Measurements from ENCODE around the gene ASTN2.

The ASTN2 gene

DNA sequence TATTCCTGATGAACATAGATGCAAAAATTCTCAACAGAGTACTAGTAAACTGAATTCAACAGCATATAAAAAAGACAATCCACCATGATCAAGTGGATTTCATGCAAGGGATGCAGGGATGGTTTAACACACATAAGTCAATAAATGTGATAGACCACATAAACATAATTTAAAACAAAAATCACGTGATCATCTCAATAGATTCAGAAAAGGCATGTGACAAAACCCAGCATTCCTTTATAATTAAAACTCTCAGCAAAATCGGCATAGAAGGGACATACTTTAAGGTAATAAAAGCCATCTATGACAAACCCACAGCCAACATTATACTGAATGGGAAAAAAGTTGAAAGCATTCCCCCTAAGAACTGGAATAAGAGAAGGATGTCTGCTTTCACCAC, 894.6 kb downstream of the ASTN2 start:
- Histone ChIP-seq H3K4me3 (ENCODE audit: low read length) (no peak overlapping the region), H3K27me3 (ENCODE audit: control insufficient read depth, low read length) (no peaks in the 10 kb centered on the region), H3K79me2 (ENCODE audit: control insufficient read depth, low read length) (no peaks in the 10 kb centered on the region), H4K20me1 (ENCODE audit: control insufficient read depth, insufficient read depth, low read depth, low read length) (no peaks in the 10 kb centered on the region), H3F3A (ENCODE audit: control insufficient read depth, insufficient read depth) (no peaks in the 10 kb centered on the region), H3K36me3 (ENCODE audit: control insufficient read depth, low read length) (no peaks in the 10 kb centered on the region), H3K9me3 (ENCODE audit: control insufficient read depth, insufficient read depth, low read length) (peaks cover 2% of the 10 kb centered on the region; the same call in 1 of the 2 replicates), H3K9me2 (replicated peaks; ENCODE audit: control insufficient read depth, low read length) (no peaks in the 10 kb centered on the region), H3K4me2 (ENCODE audit: low read length) (no peak overlapping the region), H3K4me1 (ENCODE audit: control insufficient read depth, low read length) (no peaks in the 10 kb centered on the region), H3K27ac (ENCODE audit: low read depth, low read length) (no peak overlapping the region)
- TF ChIP-seq CTCF (IDR thresholded peaks at IDR 0.05; ENCODE audit: low read depth, low read length, poor library complexity, severe bottlenecking) (no peak), EZH2phosphoT487 (IDR thresholded peaks at IDR 0.05; ENCODE audit: borderline replicate concordance, low read length) (no peak)

GRCh38 chr9:116516456-116516855, 898.4 kb downstream of the ASTN2 start:
- Histone ChIP-seq H4K20me1 (ENCODE audit: control insufficient read depth, insufficient read depth, low read depth, low read length) (no peaks in the 10 kb centered on the region), H3K9me2 (replicated peaks; ENCODE audit: control insufficient read depth, low read length) (no peaks in the 10 kb centered on the region), H3K36me3 (ENCODE audit: control insufficient read depth, low read length) (no peaks in the 10 kb centered on the region), H3K79me2 (ENCODE audit: control insufficient read depth, low read length) (no peaks in the 10 kb centered on the region), H3K9me3 (ENCODE audit: control insufficient read depth, insufficient read depth, low read length) (peaks cover 2% of the 10 kb centered on the region; the same call in 1 of the 2 replicates), H3K4me1 (ENCODE audit: control insufficient read depth, low read length) (no peaks in the 10 kb centered on the region), H3K4me2 (ENCODE audit: low read length) (no peak overlapping the region), H3K27me3 (ENCODE audit: control insufficient read depth, low read length) (no peaks in the 10 kb centered on the region), H3F3A (ENCODE audit: control insufficient read depth, insufficient read depth) (no peaks in the 10 kb centered on the region), H3K27ac (ENCODE audit: low read depth, low read length) (no peak overlapping the region), H3K4me3 (ENCODE audit: low read length) (no peak overlapping the region)
- TF ChIP-seq CTCF (IDR thresholded peaks at IDR 0.05; ENCODE audit: low read depth, low read length, poor library complexity, severe bottlenecking) (no peak), EZH2phosphoT487 (IDR thresholded peaks at IDR 0.05; ENCODE audit: borderline replicate concordance, low read length) (no peak)

- Histone ChIP-seq H3K4me3 (ENCODE audit: low read length) (no peak overlapping the region), H3K9me2 (replicated peaks; ENCODE audit: control insufficient read depth, low read length) (no peaks in the 10 kb centered on the region), H3K79me2 (ENCODE audit: control insufficient read depth, low read length) (no peaks in the 10 kb centered on the region), H3K27me3 (ENCODE audit: control insufficient read depth, low read length) (no peaks in the 10 kb centered on the region), H3K4me2 (ENCODE audit: low read length) (no peak overlapping the region), H3K4me1 (ENCODE audit: control insufficient read depth, low read length) (no peaks in the 10 kb centered on the region), H4K20me1 (ENCODE audit: control insufficient read depth, insufficient read depth, low read depth, low read length) (no peaks in the 10 kb centered on the region), H3F3A (ENCODE audit: control insufficient read depth, insufficient read depth) (no peaks in the 10 kb centered on the region), H3K9me3 (ENCODE audit: control insufficient read depth, insufficient read depth, low read length) (0 out of 2 replicates have a peak, but pooled peaks cover 2% of the 10 kb centered on the region), H3K27ac (ENCODE audit: low read depth, low read length) (no peak overlapping the region), H3K36me3 (ENCODE audit: control insufficient read depth, low read length) (no peaks in the 10 kb centered on the region)
- TF ChIP-seq EZH2phosphoT487 (IDR thresholded peaks at IDR 0.05; ENCODE audit: borderline replicate concordance, low read length) (no peak), CTCF (IDR thresholded peaks at IDR 0.05; ENCODE audit: low read depth, low read length, poor library complexity, severe bottlenecking) (no peak)
Measured at GRCh38 chr9:116515541-116515940, 899.3 kb downstream of the ASTN2 start.

Measured in DOHH2 (cell line).